AG04450 (cell line): ENCODE results near the gene BCAM. TPM values are rescaled to one million over a fixed set of nuclear protein-coding genes. Genes with fewer than 3 reads are reported as not detected.

Experiments used
- CTCF ChIA-PET: fragments of 300-600, 350-600 bp; formaldehyde crosslinking; extraction: SDS; loops from one replicate; lab custom pipeline; 2022; ENCODE audit warnings: antibody characterized with exemption, inconsistent platforms; lab: Charles Lee
- POLR2A ChIA-PET: fragments of 350-600 bp; formaldehyde crosslinking; extraction: SDS; loops from one replicate; lab custom pipeline; 2021; ENCODE audit warnings: antibody characterized with exemption, inconsistent platforms; lab: Yijun Ruan, JAX
- DNase-seq: peaks from one replicate; pipeline ENCODE4 v3.0.0-alpha.2; 2011; ENCODE audit warnings: low read depth, low spot score
- H3K27ac ChIP-seq: one replicate; pipeline ENCODE4 v1.5.1; 2012; ENCODE audit warnings: low read depth, low read length, control low read depth
- H3K27me3 ChIP-seq: one replicate; pipeline ENCODE4 v1.6.0; 2012; ENCODE audit warnings: low read length; ENCODE audit not compliant: control insufficient read depth, insufficient read depth
- H3K4me3 ChIP-seq: 2 replicates; pipeline ENCODE4 v1.5.1; 2011; ENCODE audit warnings: mild to moderate bottlenecking, low read depth, low read length, control low read depth
- H3K9me3 ChIP-seq: 2 replicates; pipeline ENCODE4 v1.5.1; 2012; ENCODE audit warnings: low read length; ENCODE audit not compliant: control insufficient read depth, insufficient read depth
- CTCF ChIP-seq: IDR thresholded peaks from 2 replicates; pipeline ENCODE4 v1.5.1; 2011; ENCODE audit warnings: low read depth, low read length, control low read depth, inconsistent platforms
- polyA plus RNA-seq: library from polyadenylated mRNA; depleted of rRNA; stranded (reverse); fragments of >200 nt; gene quantifications from 2 replicates; pipeline ENCODE4 v1.2.3, GENCODE V29; 2011

BCAM gene
- polyA plus RNA-seq, 1 experiment = 8.4 TPM

DNA sequence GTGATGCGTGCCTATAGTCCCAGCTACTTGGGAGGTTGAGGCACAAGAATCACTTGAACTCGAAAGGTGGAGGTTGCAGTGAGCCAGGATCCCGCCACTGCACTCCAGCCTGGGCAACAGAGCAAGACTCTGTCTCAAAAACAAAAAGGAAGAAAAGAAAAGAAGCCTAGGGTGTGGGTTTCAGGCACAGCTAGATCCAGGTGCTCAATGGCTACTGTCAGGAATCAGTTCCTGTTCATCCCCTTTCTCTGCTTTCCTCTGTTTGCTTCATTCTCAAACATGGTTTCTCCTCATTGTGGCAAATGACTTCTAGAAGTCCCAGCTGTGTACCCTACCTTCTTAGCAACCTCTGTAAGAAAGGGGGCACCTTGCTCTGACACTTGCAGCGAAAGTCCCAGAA lies 25.4 kb upstream of the BCAM start:
- H3K27ac ChIP-seq = no peak overlapping the region
- H3K9me3 ChIP-seq = no peaks in the 10 kb centered on the region
- H3K4me3 ChIP-seq = no peak overlapping the region
- POLR2A ChIA-PET = no interaction called here
- no peaks in the 10 kb centered on the region for H3K27me3 ChIP-seq
- DNase-seq = no peak
- CTCF ChIA-PET = interaction anchor here (0.5 to 4.0 kb wide), 27 partner anchors 9 to 1255 kb away, joined by 3 to 47 read pairs (median 6); partner anchors contain the start of gene NECTIN2
- TF ChIP-seq CTCF = no peak

DNA sequence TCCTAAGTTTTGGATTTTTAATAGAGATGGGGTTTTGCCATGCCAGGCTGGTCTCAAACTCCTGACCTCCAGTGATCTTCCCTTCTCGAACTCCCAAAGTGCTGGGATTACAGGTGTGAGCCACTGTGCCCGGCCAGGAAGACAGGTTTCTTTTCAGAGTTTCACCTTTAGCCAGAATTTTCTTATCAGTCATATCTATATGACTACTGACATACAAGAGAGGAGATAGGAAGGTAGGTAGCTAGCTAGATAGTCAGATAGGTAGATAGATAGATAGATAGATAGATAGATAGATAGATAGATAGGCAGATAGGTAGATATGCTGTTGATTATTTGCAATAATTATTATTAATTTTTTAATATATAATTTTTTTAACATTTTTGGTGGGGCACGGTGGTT lies 23.6 kb upstream of the BCAM start:
- Histone ChIP-seq H3K4me3 (no peak overlapping the region), H3K27ac (no peak overlapping the region), H3K9me3 (no peaks in the 10 kb centered on the region), H3K27me3 (no peaks in the 10 kb centered on the region)
- CTCF ChIA-PET = interaction anchor here (0.6 to 4.0 kb wide), 17 partner anchors 11 to 166 kb away, joined by 3 to 47 read pairs (median 7); partner anchors contain the start of genes BCAM and NECTIN2
- no peak for DNase-seq
- POLR2A ChIA-PET = no interaction called here
- TF ChIP-seq CTCF = no peak

- no peaks in the 10 kb centered on the region for H3K27me3 ChIP-seq
- ChIA-PET CTCF (interaction anchor here (0.6 to 3.6 kb wide), 5 partner anchors 11 to 62 kb away, joined by 3 to 37 read pairs (median 4); partner anchors contain the start of gene NECTIN2), POLR2A (no interaction called here)
- DNase-seq = no peak
- no peak overlapping the region for H3K27ac ChIP-seq
- no peak overlapping the region for H3K4me3 ChIP-seq
- TF ChIP-seq CTCF = no peak
- H3K9me3 ChIP-seq = no peaks in the 10 kb centered on the region
These were observed 22.9 kb upstream of the BCAM start for GRCh38 chr19:44785993-44786392.

GRCh38 chr19:44788971-44789370 lies 19.9 kb upstream of the BCAM start:
- ChIA-PET CTCF (interaction anchor here (0.6 to 1.5 kb wide), 3 partner anchors 12 to 57 kb away, joined by 4 to 5 read pairs (median 5); partner anchors contain the start of gene NECTIN2), POLR2A (no interaction called here)
- Histone ChIP-seq H3K27me3 (no peaks in the 10 kb centered on the region), H3K27ac (no peak overlapping the region), H3K9me3 (no peaks in the 10 kb centered on the region), H3K4me3 (no peak overlapping the region)
- DNase-seq = no peak
- TF ChIP-seq CTCF = no peak

- DNase-seq = no peak
- H3K4me3 ChIP-seq = no peak overlapping the region
- CTCF ChIA-PET = interaction anchor here (1.1 to 1.5 kb wide), 2 partner anchors 19 to 56 kb away, joined by 5 read pairs; partner anchors contain the start of gene NECTIN2
- no peaks in the 10 kb centered on the region for H3K9me3 ChIP-seq
- TF ChIP-seq CTCF = no peak
- POLR2A ChIA-PET = no interaction called here
- H3K27me3 ChIP-seq = no peaks in the 10 kb centered on the region
- H3K27ac ChIP-seq = no peak overlapping the region
These were observed 18.9 kb upstream of the BCAM start for GRCh38 chr19:44789943-44790483.
